Suprapubic skin (tissue), 3 donors: Measurements from ENCODE around the gene NEDD9.

ENCODE experiments used
- CTCF ChIP-seq, 2 donors: fragments of 200-600 bp in 1 of 2; fragments of 450-650 bp in 1 of 2; sonication (generic) in 1 of 2; IDR thresholded peaks; one replicate each; pipeline ENCODE4 v1.5.1; 2016 to 2019; ENCODE audit warnings: antibody characterized with exemption in 2 of 2, mild to moderate bottlenecking in 1 of 2, moderate library complexity in 1 of 2
- EP300 ChIP-seq: sonication (generic); formaldehyde crosslinking; IDR thresholded peaks from one replicate; pipeline ENCODE4 v1.6.1; 2017; ENCODE audit warnings: antibody characterized with exemption
- POLR2A ChIP-seq, 2 donors: fragments of 450-650 bp; IDR thresholded peaks; one replicate each; pipeline ENCODE4 v1.6.1; 2017; ENCODE audit warnings: antibody characterized with exemption in 2 of 2, mild to moderate bottlenecking in 2 of 2, moderate library complexity in 2 of 2

- TF ChIP-seq CTCF (IDR thresholded peaks at IDR 0.05) = no peak
- TF ChIP-seq POLR2A (IDR thresholded peaks at IDR 0.05) = no peak
- TF ChIP-seq EP300 = no peak
Observed at GRCh38 chr6:11242711-11243110, 10.2 kb upstream of the NEDD9 start.
